GM21576 (cell line): ENCODE measurements around the gene MED22.
"Not testable (repeated sequence)": the region's sequence is repeated elsewhere in the genome, so short reads cannot be mapped to it uniquely, and the experiment has no call there.

Experiments used
- ATAC-seq: cut with Tn5 transposase; IDR thresholded peaks from one replicate; pipeline ENCODE4 v1.9.1; 2021; ENCODE audit warnings: mild to moderate bottlenecking, moderate library complexity; ENCODE audit not compliant: unreplicated experiment

Gene MED22

GRCh38 chr9:133377280-133377679 is 29.3 kb upstream of the MED22 start:
- not testable (repeated sequence) for ATAC-seq

GRCh38 chr9:133375724-133376654 is 28.1 kb upstream of the MED22 start, which contains the start of the genes STKLD1 and SURF4:
STKLD1 (plus strand) TSS chr9:133376366; CDS start chr9:133376474, 108 bp downstream.
SURF4 (minus strand) TSS chr9:133376060; CDS start chr9:133375969, 91 bp downstream.
- ATAC-seq = peak; percentile 87

- peak; percentile 10 for ATAC-seq
These were observed 27.3 kb upstream of the MED22 start for GRCh38 chr9:133375116-133375723.

GRCh38 chr9:133374612-133375115 is 26.7 kb upstream of the MED22 start:
- ATAC-seq = no peak

GRCh38 chr9:133372144-133372543 is 24.2 kb upstream of the MED22 start:
- ATAC-seq = no peak

- no peak for ATAC-seq
These were observed 23.4 kb upstream of the MED22 start for GRCh38 chr9:133371261-133371711.

- no peak for ATAC-seq
These were observed 22.8 kb upstream of the MED22 start for GRCh38 chr9:133370685-133371084.

- no peak for ATAC-seq
These were observed 22.0 kb upstream of the MED22 start for GRCh38 chr9:133369933-133370332.

GRCh38 chr9:133369422-133369821 is 21.5 kb upstream of the MED22 start:
- ATAC-seq = no peak

- no peak for ATAC-seq
These were observed 20.4 kb upstream of the MED22 start for GRCh38 chr9:133368249-133368881.

GRCh38 chr9:133367778-133368177 is 19.8 kb upstream of the MED22 start:
- no peak for ATAC-seq

GRCh38 chr9:133367221-133367620 is 19.3 kb upstream of the MED22 start:
- no peak for ATAC-seq

- ATAC-seq = no peak
These were observed 18.5 kb upstream of the MED22 start for GRCh38 chr9:133366435-133366834.

GRCh38 chr9:133362359-133363044 is 14.6 kb upstream of the MED22 start:
- no peak for ATAC-seq

GRCh38 chr9:133361507-133362092 is 13.7 kb upstream of the MED22 start:
- ATAC-seq = no peak

GRCh38 chr9:133360400-133361393 is 12.8 kb upstream of the MED22 start:
- ATAC-seq = no peak

GRCh38 chr9:133359399-133360175 is 11.7 kb upstream of the MED22 start:
- ATAC-seq = no peak

GRCh38 chr9:133357656-133358055 is 9.7 kb upstream of the MED22 start:
- no peak for ATAC-seq
